ENCODE measurements around the gene PSMG2. TPM values are rescaled to one million over a fixed set of nuclear protein-coding genes. Genes with fewer than 3 reads are reported as not detected.

PSMG2 gene
- polyA plus RNA-seq, 1 of the 3 experiments (the other 2 are of a cell fraction) = 36.0 TPM

GRCh38 chr18:12750715-12751502 lies 48.1 kb downstream of the PSMG2 start:
- ChIA-PET CTCF (interaction anchor here (1.0 to 3.3 kb wide), 3 partner anchors 24 to 183 kb away, joined by 3 to 18 read pairs (median 13); no protein-coding TSS in a partner anchor), POLR2A (interaction anchor here (0.6 kb wide), 1 partner anchor 133 kb away, joined by 3 read pairs; no protein-coding TSS in a partner anchor)
- no peaks in the 10 kb centered on the region for H3K27me3 ChIP-seq (ENCODE audit: insufficient read depth)
- peaks cover 0 to 7% of the 10 kb centered on the region in 2 experiments; a peak in 2 of 4 replicates for H3K4me1 ChIP-seq (ENCODE audit: control insufficient read depth in 1 of 2, insufficient read depth in 2 of 2, low read depth in 1 of 2, low read length in 1 of 2)
- H3K9me2 ChIP-seq = no peaks in the 10 kb centered on the region
- H4K20me1 ChIP-seq (ENCODE audit: insufficient read depth) = no peaks in the 10 kb centered on the region
- H3K4me3 ChIP-seq (ENCODE audit: low read depth in 2 of 2, low read length in 1 of 2) = no peak overlapping the region
- H2AFZ ChIP-seq (ENCODE audit: low read depth) = no peak overlapping the region
- H3F3A ChIP-seq (replicated peaks; ENCODE audit: insufficient read depth) = peaks cover 3% of the 10 kb centered on the region
- H3K9ac ChIP-seq = no peak overlapping the region
- WGBS (ENCODE audit: low lambda C conversion rate) = 94% methylated on average over 18 of the region's 18 CpGs
- H3K79me2 ChIP-seq (ENCODE audit: insufficient read depth) = no peaks in the 10 kb centered on the region
- no peak overlapping the region for H3K4me2 ChIP-seq
- TF ChIP-seq, protein P1, sequence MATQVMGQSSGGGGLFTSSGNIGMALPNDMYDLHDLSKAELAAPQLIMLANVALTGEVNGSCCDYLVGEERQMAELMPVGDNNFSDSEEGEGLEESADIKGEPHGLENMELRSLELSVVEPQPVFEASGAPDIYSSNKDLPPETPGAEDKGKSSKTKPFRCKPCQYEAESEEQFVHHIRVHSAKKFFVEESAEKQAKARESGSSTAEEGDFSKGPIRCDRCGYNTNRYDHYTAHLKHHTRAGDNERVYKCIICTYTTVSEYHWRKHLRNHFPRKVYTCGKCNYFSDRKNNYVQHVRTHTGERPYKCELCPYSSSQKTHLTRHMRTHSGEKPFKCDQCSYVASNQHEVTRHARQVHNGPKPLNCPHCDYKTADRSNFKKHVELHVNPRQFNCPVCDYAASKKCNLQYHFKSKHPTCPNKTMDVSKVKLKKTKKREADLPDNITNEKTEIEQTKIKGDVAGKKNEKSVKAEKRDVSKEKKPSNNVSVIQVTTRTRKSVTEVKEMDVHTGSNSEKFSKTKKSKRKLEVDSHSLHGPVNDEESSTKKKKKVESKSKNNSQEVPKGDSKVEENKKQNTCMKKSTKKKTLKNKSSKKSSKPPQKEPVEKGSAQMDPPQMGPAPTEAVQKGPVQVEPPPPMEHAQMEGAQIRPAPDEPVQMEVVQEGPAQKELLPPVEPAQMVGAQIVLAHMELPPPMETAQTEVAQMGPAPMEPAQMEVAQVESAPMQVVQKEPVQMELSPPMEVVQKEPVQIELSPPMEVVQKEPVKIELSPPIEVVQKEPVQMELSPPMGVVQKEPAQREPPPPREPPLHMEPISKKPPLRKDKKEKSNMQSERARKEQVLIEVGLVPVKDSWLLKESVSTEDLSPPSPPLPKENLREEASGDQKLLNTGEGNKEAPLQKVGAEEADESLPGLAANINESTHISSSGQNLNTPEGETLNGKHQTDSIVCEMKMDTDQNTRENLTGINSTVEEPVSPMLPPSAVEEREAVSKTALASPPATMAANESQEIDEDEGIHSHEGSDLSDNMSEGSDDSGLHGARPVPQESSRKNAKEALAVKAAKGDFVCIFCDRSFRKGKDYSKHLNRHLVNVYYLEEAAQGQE (IDR thresholded peaks at IDR 0.05; ENCODE audit: low read depth, low read length) = no peak
- TF ChIP-seq GATA2 (CRISPR knock-in tag; IDR thresholded peaks at IDR 0.05) (no peak), MEF2A (IDR thresholded peaks at IDR 0.05; ENCODE audit: borderline replicate concordance, low read depth) (no peak), MXI1 (IDR thresholded peaks at IDR 0.05; ENCODE audit: low read depth, low read length) (no peak), RXRA (IDR thresholded peaks at IDR 0.05; ENCODE audit: borderline replicate concordance, low read depth) (no peak), FOXJ3 (CRISPR knock-in tag; IDR thresholded peaks at IDR 0.05) (no peak), RCOR1 (IDR thresholded peaks at IDR 0.05; ENCODE audit: low read length) (no peak), FOXM1 (IDR thresholded peaks at IDR 0.05; ENCODE audit: low read depth) (no peak), FOSL2 (IDR thresholded peaks at IDR 0.05; ENCODE audit: borderline replicate concordance, low read depth) (no peak), SMC3 (IDR thresholded peaks at IDR 0.05; ENCODE audit: low read depth, low read length) (no peak), GABPA (IDR thresholded peaks at IDR 0.05; ENCODE audit: low read depth) (no peak)
- TF ChIP-seq, protein P2, sequence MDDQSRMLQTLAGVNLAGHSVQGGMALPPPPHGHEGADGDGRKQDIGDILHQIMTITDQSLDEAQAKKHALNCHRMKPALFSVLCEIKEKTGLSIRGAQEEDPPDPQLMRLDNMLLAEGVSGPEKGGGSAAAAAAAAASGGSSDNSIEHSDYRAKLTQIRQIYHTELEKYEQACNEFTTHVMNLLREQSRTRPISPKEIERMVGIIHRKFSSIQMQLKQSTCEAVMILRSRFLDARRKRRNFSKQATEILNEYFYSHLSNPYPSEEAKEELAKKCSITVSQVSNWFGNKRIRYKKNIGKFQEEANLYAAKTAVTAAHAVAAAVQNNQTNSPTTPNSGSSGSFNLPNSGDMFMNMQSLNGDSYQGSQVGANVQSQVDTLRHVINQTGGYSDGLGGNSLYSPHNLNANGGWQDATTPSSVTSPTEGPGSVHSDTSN (IDR thresholded peaks at IDR 0.05) = no peak
- H3K36me3 ChIP-seq (replicated peaks in 1 of 2; ENCODE audit: control insufficient read depth in 1 of 2, insufficient read depth in 2 of 2, low read length in 1 of 2) = no peaks in the 10 kb centered on the region
- no peaks in the 10 kb centered on the region for H3K9me3 ChIP-seq
- DNase-seq = no peak
- H3K27ac ChIP-seq (ENCODE audit: low read depth in 2 of 2, low read length in 1 of 2) = no peak overlapping the region
